Occipital lobe (tissue), 2 donors: ENCODE data around the gene ADK. TPM values are rescaled to one million over a fixed set of nuclear protein-coding genes. Genes with fewer than 3 reads are reported as not detected.
"Not testable (repeated sequence)": the region's sequence is repeated elsewhere in the genome, so short reads cannot be mapped to it uniquely, and the experiment has no call there.

Experiments
- DNase-seq: peaks from one replicate; lab custom pipeline; 2025; lab: John Stamatoyannopoulos, UW
- total RNA-seq: library from RNA; depleted of rRNA; stranded (reverse); fragments of >200 nt; gene quantifications from one replicate; pipeline ENCODE4 v1.2.3, GENCODE V29; 2014

The ADK gene
- total RNA-seq, 1 donor from 2014 or later, result 39.8 TPM

DNA sequence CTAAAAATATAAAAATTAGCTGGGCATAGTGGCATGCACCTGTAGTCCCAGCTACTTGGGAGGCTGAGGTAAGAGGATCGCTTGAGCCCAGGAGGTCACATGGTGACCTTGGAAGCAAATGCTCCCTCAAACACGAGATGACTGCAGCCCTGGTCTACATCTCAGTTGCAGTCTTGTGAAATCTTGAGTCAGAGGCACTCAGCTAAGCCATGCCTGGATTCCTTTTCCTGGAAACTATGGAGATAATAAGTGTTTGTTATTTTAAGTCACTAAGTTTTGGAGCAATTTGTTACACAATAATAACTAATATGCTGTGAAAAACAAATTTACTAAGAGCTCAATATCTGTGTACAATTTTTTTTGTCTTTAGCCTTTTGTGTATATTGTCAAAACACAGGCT lies 391.1 kb downstream of the ADK start:
- no peak for DNase-seq

DNA sequence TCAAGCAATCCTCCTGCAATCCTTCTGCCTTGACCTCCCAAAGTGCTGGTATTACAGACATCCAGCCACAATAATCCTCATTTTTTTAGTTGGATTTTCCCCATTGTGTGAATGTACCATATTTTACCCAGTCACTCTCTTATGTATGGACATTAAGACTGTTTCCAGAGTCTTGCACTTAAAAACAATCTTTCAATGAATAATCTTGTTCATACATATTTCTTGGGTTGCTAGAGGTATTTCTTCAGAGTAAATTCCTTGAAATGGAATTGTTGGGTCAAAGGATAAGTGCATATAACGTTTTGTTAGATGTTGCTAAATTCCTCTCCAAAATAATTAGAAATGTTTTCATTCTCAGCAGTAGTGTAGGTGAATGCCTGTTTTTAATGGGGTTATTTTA lies 392.3 kb downstream of the ADK start:
- DNase-seq, result no peak

GRCh38 chr10:74544106-74544505 lies 393.1 kb downstream of the ADK start:
- no peak for DNase-seq

- no peak for DNase-seq
Measured at GRCh38 chr10:74548676-74549075, 397.7 kb downstream of the ADK start.

GRCh38 chr10:74556072-74556705 lies 405.2 kb downstream of the ADK start:
- no peak for DNase-seq

- no peak for DNase-seq
Measured at GRCh38 chr10:74557098-74557497, 406.1 kb downstream of the ADK start.

- no peak for DNase-seq
Measured at GRCh38 chr10:74558403-74558802, 407.4 kb downstream of the ADK start.

GRCh38 chr10:74558897-74559296 lies 407.9 kb downstream of the ADK start:
- DNase-seq, result no peak

DNA sequence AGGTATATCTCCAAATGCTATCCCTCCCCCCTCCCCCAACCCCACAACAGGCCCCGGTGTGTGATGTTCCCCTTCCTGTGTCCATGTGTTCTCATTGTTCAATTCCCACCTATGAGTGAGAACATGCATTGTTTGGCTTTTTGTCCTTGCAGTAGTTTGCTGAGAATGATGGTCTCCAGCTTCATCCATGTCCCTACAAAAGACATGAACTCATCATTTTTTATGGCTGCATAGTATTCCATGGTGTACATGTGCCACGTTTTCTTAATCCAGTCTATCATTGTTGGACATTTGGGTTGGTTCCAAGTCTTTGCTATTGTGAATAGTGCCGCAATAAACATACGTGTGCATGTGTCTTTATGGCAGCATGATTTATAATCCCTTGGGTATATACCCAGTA lies 417.9 kb downstream of the ADK start:
- DNase-seq, result not testable (repeated sequence)

DNA sequence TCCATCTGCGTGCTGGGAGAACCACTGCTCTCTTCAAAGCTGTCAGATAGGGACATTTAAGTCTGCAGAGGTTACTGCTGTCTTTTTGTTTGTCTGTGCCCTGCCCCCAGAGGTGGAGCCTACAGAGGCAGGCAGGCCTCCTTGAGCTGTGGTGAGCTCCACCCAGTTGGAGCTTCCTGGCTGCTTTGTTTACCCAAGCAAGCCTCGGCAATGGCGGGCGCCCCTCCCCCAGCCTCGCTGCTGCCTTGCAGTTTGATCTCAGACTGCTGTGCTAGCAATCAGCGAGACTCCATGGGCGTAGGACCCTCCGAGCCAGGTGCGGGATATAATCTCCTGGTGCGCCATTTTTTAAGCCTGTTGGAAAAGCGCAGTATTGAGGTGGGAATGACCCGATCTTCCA lies 422.5 kb downstream of the ADK start:
- DNase-seq, result not testable (repeated sequence)

DNA sequence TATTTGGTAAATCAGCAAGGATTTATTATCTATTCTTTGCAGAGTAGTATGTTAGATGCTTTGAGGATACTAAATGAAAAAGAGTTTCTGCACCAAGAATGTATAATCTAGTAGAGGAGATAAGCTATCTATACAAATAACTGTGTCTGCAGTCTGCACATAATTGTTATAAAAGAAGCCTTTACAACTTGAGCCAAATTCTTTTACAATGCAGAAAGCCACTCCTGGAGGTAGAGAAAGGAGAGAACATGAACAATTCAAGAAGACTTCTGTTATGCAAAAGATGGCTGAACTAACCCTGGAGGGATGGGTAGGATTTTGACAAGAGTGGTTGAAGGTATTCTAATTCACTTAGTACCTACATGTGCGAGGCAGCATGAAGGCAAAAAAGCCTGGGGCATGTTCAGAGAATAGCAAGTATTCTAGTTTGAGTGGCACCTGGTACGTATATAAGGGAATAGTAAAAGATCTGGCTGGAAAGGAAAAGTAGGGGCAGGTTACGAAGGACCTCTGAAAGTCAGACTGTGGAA lies 424.2 kb downstream of the ADK start:
- DNase-seq, result no peak

- DNase-seq, result no peak
Measured at GRCh38 chr10:74575912-74576311, 424.9 kb downstream of the ADK start.

- DNase-seq, result no peak
Measured at GRCh38 chr10:74576586-74576985, 425.6 kb downstream of the ADK start.

DNA sequence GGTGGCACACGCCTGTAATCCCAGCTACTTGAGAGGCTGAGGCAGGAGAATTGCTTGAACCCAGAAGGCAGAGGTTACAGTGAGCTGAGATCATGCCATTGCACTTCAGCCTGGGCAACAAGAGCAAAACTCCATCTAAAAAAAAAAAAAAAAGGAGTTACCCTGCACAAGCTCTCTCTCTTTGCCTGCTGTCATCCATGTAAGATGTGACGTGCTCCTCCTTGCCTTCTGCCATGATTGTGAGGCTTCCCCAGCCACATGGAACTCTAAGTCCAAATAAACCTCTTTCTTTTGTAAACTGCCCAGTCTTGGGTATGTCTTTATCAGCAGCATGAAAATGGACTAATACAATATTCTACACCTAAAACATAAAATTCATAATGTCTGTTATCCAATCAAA lies 429.4 kb downstream of the ADK start:
- DNase-seq, result not testable (repeated sequence)

- DNase-seq, result no peak
Measured at GRCh38 chr10:74582566-74582965, 431.5 kb downstream of the ADK start.

DNA sequence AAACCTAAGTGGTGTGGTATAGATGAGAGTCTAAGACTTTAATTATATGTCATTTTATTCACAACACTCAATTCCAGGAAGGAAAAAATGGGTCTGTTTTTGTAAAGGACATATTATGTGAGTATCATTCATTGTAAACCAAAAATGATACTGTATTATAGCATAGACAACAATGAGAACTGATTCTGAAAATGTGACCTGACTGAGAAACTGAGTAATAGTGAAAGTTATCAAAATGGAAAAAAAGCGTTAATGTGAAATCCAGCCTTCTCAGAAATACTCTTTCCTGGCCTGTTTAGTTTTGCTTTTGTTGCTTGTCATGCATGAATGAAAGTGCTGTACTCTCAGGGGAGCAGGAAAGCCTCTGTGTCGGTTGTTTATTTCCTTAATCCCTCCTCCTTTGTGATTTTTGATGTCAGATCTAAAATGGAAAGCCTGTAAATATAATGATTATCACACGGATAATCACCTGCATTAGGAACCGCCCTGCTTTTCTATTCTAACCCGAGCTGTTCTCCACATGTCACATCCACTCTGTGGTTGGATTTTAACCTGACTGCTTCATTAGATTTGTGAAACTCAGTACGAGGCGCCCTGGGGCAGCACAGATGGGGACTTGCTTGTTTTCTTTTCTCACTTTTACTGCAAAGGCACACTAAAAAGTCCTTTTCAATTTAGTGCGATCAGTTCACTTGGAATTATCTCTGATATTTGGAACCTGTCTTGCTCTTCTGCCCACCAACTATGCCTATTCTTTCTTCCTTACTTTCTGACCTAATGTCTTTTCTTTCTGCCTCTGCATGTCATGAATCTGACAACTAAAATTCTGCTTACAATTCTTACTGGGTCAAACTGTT lies 434.4 kb downstream of the ADK start:
- no peak for DNase-seq

DNA sequence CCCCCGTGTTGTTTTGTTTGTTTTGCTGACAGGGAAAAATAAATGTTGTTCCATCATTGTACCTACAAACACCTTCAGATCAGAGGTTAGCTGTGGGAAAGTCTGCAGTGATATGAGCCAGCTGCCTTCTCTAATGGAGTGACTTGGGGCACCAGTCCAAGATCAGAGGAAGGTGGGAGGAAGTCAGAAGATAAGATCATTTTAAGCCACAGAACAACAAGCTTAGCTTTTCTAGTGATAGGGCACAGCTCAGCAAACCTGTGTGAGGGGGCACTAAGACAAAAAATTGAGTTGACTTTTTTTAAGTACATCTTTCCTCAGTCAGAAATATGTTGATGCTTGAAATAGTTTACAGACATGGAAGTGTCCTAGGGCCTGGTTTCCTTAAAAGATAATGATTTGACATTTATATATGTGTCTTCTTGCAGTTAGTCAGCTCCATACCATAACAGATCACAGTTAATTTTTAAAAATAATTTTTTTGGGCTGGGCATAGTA lies 435.1 kb downstream of the ADK start:
- no peak for DNase-seq

GRCh38 chr10:74587109-74587854 lies 436.3 kb downstream of the ADK start:
- no peak for DNase-seq

DNA sequence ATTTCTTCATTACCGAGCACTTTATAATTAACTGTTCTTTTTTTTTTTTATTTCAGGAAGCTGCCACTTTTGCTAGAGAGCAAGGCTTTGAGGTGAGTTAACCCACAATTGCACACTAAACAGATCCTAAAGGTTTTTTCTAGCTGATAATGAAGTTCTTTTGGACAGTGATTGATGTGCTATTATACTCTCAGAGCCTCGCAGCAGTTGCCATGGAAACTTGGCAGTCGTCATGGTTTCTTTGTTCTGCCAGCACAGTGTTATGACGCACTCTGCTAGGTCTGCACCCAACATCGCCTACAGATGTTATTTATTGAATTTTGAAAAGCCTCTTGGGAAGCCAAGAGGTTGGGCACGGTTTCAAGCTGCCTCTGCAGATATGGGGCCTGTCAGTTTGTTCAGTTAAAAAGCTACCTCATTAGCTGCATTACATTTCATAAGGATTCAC lies 438.2 kb downstream of the ADK start:
- peak; percentile 80 for DNase-seq

- no peak for DNase-seq
Measured at GRCh38 chr10:74589851-74590250, 438.8 kb downstream of the ADK start.

DNA sequence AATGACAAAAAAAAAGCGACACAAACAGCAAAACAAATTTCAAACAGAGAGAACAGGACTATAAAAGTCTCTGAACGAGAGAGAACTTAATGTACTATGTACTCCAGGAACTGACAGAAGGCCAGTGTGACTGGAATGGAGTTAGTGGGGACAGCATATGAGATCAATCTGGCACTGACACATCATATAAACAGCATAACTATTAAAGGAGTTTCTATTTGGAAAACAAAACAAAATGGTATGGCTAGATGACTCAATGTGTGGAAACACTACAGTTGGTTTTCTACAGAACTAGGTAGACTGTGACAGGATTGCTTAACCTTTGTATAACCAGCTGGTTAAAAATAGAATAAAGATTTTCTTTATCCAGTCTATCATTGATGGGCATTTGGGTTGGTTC lies 442.4 kb downstream of the ADK start:
- DNase-seq, result no peak

DNA sequence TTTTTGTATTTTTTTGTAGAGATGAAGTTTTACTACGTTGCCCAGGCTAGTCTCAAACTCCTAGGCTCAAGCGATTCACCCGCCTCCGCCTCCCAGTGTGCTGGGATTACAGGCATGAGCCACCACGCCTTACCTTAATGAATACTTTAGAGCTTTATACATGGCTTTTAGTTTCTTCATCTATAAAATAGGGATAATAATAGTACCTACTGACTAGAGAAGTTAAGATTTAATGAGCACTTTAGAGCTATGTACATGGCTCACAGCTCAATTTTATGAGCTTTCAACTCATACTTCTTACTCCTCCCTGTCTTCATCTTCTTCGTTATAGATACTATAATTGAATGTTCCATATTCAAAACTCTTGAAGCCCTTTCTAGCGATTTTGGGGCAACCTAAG lies 445.7 kb downstream of the ADK start:
- no peak for DNase-seq
